Midbrain (tissue), 1 donor: ENCODE data around the gene PHACTR1.
"Not testable (repeated sequence)": the region's sequence is repeated elsewhere in the genome, so short reads cannot be mapped to it uniquely, and the experiment has no call there.

ENCODE experiments used
- DNase-seq: peaks from one replicate; lab custom pipeline; 2025; lab: John Stamatoyannopoulos, UW

Gene PHACTR1

DNA sequence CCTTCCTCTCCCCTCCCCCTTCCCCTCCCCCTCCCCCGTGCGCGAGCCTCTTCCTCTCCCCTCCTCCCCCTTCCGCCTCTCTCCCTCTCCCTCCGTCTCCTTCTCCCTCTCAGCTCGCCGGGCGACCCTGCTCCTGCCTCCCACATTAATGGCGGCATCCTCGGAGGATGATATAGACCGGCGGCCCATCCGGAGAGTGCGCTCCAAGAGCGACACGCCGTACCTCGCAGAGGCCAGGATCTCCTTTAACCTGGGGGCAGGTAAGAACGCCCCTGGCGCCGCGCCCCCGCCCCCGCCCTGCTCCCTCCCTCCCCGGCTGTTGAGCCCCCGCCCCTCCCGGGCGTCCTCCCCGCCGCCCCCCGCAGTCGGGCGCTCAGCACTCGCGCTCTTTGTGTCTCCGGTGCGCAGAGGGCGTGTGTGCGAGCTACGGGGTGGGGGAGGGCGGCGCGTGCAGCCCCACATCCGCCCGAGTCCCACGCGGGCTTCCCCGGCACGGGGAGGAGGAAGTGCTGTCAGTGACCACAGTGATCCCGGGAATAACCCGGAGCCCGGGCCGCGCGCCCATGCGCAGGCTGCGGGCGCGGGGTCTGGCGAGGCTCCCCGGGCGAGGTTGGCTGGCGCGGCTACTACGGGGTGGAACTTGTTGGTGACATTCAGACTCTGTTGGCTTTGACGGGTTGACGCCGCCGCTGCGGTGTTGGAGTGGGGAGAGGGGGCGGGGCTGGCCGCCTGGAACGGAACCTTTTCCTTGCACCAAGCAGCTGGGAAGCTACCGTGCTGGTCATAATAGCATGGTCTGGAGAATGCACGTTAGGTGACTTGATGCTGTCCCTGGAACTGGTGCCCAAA, 33.2 kb downstream of the PHACTR1 start:
- no peak for DNase-seq

DNA sequence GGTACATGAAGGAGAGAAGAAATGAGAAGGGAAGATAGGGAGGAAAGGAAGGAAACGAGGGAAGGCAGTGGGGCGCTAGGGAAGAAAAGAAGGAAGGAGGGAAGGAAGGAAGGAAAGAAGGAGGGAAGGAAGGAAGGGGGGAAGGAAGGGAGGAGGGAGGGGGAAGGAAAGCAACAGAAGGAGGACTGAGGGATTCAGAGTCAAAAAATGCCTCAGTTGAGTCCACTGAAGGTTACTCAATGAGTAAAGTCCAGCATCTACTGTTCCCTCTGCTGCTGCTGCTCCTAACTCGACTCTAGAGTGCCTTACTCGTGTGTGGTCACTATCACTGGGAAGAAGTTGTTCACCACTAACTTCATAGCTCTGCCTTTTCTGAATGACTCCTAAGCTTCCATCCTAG, 33.8 kb downstream of the PHACTR1 start:
- no peak for DNase-seq

DNA sequence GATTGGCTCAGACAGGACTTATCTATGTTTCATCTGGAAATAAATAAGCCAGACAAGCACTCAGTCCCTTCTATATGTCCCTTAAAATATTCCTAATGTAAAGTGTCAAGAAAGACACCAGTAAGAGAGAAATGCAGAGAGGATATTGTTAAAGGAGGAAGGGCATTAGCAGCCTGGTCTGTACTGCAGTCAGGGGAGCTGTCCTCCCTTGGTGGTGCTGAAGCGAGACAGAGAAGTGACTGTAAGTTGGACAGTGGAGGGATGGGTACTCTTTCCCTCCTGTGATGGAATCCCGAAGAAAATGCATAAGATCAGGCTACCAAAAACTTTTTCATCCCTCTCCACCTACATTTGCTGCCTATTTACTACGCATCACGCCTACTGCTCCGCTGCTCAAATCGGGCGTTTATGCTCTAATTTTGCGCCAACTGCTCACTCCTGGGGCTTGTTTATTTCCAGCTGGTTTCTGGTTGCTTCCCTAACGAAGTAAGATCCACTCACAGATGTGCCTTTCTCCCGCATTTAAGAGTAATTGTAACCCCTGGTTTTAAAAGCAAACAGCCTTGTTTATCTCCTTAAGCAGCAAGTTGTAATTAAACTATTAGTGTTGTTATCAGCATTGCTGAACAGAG, 35.2 kb downstream of the PHACTR1 start:
- DNase-seq = peak; percentile 18

DNA sequence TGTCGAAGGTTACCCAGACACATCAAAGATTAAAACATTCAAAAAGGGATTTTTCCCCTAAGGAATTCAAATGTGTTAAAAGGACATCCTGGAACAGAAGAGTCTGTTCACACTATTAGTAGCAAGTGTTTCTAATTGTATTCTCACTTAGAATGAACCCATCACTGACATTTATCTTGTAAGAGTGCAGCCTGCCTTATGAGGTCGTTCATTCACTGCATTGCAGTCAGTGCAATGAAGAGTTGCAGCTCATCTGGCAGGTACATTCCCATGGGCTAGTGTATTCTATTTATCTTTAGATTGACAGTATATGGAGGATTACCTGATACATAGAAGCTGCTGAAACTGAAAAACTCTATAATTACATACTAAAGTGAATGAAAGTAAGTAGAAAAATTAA, 36.5 kb downstream of the PHACTR1 start:
- no peak for DNase-seq

DNA sequence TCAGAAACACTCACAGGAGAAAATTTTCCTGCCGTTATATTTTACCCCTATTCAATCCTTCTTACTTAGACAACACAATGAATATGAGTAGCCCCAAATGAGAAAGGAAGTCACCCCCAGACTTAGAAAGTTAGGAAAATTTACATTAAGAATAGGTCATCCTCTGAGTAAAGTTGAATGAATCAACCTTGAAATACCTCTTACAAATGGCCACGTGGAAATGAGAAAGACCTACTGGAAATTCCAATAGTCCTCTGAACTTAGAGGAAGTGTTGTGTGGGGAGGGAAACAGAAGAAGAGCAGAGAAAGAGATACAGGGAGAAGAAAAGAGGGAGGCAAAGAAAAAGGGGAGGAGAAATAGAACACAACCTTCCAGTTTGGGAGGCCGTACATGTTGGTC, 43.7 kb downstream of the PHACTR1 start:
- no peak for DNase-seq

DNA sequence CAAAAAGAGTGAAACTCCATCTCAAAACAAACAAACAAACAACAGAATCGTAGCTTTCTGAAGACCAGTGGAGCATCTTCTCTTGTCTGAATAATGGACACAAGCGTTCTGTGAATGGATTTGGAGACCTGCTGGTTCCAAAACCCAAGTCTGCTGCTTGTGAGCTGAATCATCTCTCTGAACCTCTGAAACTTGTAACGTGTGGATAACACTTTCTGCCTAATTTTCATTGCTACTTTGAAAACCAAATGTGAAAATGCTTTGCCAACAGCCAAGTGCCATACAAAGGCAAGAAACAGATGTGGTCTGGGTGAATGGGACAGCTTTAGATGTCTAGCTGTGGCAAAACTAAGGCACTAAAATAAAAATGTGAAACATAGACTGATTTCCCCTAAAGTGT, 44.3 kb downstream of the PHACTR1 start:
- no peak for DNase-seq

DNA sequence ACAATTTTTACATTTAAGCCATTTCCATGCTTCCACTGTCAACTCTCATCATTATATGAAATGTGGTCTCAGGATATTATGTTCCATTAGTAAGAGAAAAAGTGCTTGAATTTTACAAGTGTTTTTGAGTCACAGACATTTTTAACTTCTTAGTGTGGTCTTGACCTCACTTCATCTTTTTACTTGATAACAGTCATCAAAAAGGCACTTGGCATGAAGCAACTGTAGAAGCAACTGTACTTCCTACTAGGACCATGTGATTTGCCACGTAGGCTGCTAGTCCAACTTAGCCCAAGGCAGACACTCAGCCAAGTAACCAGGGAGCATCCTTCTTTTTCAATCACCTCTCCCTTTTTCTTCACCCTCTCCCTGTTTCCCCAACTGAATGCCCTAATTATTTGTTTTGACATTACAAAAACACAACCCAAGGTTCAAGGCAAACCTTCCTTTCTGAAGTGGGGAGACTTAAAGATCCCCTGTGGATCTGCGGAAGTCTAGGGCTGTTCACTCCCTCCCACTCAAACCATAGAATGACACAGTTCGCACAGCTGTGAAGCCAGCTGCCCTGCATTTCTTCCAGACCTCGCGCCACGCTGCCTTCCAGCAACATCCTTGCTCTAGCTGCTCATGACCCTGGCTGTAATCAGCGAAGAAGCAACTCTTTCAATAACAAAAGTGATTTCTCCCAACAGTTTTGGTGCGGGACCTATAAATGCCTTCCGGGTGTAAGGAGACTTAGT, 45.0 kb downstream of the PHACTR1 start:
- no peak for DNase-seq

DNA sequence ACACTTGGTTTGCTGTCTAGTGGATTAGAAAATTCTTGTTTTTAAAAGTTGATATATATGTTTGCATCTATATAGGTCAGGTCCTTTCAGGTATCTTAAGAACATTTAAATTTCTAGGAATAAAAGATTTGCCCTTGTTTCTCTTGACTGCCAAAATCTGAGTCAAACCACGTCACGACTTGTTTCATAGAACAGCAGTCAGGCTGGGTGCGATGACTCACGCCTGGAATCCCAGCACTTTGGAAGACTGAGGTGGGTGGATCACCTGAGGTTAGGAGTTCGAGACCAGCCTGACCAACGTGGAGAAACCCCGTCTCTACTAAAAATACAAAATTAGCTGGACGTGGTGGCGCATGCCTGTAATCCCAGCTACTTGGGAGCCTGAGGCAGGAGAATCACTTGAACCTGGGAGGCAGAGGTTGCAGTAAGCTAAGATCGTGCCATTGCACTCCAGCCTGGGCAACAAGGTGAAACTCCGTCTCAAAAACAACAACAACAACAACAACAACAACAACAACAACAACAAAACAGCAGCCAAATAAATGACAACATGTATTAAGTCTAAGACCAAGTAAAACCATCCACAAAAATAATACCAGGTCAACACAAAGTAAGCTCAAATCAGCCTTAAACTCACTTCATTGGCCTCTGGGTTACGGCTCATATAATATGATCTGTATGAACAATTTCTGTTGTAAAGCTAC, 46.3 kb downstream of the PHACTR1 start:
- not testable (repeated sequence) for DNase-seq

DNA sequence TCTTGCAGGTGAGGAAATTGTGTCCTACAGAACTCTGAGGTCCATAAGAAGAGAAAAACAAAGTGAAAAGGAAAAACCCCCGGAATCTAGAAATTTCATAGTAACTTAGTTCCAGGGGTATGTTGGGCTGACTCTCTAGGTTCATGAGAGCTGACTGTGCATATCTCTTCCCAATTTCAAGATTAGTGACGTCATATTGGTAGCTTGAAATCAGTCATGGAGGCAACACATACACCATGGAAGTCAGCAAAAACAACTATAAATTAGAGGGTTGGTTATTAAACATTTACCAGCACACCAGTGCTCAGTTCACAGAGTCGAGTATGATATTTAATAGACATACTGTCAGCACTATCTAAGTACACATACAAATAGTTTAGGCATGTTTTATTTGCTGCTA, 49.8 kb downstream of the PHACTR1 start:
- DNase-seq = no peak

DNA sequence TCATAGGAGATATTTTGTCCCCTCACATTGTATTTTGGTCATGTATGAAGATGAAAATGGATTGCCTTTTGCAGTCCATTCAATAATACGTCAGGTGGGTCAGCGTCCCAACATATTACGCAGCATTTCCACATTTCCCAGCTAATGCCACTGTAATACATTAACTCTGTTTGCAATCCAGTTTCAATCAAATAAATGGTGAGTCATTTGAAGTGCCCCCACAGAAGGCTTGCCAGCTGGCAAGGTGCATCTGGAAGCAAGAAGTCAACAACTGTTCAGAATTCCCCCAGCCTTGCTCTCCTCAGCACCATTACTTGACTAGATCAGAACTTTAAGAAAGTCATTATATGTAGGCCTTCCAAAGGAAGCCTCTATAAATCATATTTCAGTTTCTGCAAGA, 50.4 kb downstream of the PHACTR1 start:
- DNase-seq = no peak

DNA sequence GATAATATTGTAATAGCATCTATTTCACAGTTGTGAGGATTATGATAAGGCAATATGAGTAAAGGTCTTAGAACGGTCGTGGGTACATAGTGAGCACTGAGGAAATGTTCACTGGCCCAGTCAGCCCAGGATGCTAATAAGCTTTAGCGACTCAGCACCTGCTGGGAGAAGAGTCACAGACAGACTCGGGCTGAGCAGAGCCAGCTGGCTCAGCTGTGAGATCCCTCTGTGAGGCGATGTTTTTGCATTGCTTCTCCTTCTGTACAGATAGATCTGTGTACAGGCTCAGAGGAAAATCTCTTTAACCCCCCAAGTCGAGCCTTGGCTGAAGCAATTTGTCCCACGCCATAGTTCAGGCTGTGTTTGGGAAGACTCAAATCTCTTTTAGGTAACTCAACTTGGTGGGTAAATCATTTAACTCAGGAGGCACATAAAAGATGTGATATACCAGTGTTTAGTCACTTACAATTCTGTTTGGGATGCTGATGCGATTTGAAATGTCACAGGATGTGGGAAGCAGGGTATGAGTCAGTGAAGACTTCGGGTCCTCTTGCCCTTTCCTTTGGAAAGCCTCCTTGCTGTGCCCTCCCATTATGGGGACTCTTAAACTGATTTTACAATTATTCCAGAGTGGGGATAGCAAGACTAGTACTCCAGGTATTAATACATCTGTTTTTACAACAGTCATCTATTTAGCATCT, 53.1 kb downstream of the PHACTR1 start:
- no peak for DNase-seq

DNA sequence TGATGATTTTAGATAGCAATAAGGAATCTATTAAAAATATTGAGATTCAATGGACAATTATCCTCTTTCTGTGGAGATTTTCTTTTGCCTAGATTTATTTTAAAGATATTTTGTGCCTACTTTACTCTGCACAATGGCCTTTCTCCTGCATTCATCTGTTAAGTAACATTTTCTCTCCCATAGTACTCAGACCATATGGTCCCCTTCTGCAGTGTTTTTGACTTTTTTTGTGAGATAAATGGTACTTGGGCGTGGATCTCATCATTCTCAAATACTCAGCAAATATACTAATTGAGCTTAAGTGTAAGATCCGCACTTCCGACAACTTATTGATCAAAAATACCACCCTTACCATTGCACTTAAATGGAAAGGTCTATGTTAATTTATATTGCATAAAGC, 55.8 kb downstream of the PHACTR1 start:
- no peak for DNase-seq

DNA sequence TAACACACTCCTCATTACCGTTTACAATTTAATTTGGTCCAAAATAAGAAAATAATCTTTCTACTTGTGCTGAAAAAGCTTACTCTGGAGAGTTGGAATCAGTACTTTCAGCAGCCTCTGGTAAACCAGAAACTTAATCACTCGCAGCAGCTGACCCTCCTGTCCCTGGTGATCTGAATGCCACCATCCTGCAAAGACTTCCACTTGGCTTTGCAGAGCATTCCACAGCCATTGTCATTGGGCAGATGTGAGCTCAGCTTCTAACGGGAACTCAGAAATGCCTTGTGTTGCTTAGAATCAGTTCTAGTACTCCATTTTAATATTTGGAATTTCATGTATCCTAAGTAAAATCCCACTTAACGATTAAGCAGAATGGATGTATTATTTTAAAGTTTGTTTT, 59.7 kb downstream of the PHACTR1 start:
- DNase-seq = no peak

DNA sequence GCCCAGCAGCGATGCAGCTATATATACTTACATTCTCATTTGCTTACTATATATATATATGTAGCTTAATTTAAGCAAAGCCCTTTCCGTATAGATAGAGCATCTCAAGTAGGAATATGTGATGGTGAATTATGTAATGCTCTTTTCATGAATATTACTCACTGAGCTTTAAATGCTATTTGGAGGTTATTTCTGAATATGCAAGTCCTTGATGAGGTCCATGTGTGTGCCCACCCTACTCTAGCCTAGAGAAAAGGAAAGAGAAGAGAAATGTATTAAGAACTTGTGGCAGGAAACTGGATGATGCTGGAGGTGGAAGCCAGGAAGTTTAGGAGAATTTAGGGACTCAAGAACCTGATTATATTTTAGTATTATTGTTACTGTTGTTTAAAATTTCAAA, 63.2 kb downstream of the PHACTR1 start:
- DNase-seq = no peak

DNA sequence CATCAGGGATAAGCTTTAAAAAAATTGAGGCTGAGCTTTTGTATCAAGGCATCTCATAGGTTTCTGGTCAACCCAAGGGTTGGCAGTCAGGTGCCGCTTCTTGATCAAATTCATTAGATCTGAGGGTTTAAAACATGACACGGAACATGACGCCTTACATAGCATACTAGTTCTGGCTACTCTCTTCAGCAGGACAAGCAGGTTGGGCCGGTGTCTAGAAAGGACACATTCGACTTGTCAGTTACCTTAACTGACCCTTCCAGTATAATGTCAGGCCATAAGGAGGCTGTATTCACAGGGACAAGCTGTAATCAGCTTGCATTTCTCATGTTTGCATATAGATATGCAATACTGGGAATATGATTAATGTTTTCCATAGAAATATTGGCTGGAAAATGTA, 65.6 kb downstream of the PHACTR1 start:
- no peak for DNase-seq

DNA sequence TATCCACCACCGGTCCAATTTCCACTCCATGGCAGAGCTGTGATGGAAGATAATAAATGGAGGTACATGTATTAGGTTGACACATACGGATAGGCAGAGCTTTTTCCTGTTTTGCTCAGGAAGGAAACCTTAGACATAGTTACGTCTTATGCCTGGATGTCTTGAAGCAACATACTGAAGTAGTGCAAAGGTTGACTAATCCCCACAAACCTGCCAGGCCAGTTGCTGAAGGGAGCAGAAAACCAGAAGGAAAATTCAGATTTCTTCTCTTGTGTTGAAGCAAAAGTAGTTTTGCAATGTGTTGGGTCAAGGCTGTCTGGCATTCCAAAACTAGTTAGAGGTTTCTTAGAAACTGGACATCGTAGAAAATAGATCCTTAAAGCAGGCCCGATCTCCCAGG, 68.7 kb downstream of the PHACTR1 start:
- no peak for DNase-seq

DNA sequence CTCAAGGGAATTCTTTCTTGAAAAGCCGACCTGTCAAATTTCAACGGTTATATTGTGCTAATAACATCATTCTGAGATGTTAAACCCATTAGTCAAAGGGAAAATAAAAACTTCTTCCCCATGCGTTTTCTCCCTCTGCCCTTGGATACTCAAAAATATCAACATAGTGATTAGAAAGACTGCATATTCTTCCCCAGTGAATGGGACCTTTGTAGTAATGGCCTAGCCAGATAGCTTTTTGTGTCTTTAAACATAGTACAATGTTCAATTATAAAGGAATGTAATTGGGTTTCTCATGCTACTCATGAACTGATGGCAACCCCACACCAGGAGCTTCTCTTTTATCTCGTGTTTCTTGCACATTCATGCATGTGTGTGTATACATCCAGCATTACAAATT, 69.4 kb downstream of the PHACTR1 start:
- no peak for DNase-seq

DNA sequence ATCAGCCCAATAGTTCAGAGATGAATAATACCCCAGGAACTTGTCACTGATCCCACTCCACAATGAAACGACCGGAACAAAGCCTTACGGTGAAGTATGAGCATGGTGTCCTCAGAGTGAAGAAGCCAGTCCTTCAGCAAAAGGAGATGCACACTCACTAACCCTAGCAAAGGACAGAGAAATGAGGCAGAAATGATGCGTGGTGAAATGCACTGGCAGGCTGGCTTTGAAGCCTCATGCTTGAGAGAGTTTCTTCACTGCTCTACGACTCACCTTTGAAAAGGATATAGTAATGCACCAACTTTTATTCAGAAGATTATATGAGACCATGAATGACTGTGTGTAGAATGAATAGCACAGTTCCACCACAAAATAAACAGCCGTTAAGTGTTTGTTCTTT, 74.8 kb downstream of the PHACTR1 start:
- no peak for DNase-seq

DNA sequence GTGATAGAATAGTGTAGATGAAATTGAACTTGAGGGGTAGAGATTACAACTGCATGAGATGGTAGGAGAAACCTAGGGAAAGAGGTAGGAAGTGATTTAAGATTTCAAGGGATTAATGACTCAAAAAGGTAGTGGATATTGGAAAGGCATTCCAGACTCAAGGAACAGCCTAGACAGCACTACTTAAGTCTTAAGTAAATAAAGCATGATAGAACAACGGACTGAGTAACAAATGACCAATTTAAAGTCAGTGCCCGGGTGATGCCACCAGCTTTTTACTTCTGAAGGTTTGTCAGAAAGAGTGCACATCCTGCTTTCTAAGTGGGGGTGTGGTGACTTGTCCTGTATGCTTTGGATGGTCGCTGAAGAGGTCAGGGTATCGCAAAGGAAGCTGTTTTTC, 81.8 kb downstream of the PHACTR1 start:
- DNase-seq = no peak

DNA sequence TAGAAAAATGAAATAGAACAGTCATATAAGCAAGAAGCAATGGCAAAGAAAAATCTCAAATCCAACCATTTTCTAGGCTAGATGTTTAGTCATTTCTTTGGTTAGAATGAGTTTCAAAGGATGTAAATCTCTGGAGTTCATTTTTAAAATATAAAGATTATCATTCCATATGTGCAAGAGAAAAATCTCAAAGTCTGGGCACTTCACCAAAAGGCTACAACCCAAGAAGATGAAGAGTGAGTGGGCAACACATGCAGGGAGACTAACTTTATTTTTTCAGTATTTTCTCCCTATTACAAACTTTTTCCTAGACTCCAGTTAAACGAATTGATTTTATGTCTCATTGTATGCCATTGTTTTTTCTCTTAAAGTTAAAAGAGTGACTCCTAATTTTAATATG, 83.6 kb downstream of the PHACTR1 start:
- no peak for DNase-seq

DNA sequence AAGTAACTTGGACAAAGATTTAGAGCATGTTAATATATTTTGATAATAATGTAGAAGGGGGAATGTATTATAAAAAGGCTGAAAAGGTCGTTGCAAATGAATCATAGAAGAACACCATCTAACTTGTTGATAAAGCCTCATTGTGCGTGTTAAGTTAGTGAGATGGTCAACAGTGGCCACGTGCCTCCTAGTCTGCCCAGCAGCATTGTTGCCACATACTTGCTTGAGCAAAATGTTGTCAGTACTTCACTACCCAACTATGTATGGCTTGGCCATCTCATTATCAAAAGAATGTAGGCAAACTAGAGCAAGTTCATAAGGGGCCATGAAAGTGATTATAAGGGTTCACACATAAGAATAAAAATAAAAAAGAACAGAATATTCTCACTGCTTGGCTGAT, 84.6 kb downstream of the PHACTR1 start:
- no peak for DNase-seq

DNA sequence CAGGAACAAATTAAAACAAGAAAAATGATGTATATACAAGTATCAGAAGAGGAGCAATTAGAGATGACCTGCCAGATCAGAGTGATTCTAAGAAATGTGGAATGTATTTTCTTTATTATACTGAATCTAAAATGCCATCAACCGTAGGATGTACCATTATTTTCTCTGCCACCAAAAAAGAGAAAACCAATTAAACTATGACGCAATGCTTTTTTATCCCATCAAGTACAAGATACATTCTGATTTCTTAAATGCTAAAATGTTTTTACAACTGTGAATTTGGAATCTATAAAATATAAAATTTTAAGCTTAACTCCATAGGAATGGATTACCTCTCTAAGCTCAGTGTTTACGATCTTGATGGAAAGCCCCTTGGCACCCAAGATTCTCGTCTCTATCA, 85.9 kb downstream of the PHACTR1 start:
- DNase-seq = no peak
